Measurements from ENCODE around the gene TBC1D25. TPM values are rescaled to one million over a fixed set of nuclear protein-coding genes. Genes with fewer than 3 reads are reported as not detected.
"Not testable (repeated sequence)": the region's sequence is repeated elsewhere in the genome, so short reads cannot be mapped to it uniquely, and the experiment has no call there.

Gene TBC1D25
- polyA plus RNA-seq, 1 donor = 8.0 TPM

DNA sequence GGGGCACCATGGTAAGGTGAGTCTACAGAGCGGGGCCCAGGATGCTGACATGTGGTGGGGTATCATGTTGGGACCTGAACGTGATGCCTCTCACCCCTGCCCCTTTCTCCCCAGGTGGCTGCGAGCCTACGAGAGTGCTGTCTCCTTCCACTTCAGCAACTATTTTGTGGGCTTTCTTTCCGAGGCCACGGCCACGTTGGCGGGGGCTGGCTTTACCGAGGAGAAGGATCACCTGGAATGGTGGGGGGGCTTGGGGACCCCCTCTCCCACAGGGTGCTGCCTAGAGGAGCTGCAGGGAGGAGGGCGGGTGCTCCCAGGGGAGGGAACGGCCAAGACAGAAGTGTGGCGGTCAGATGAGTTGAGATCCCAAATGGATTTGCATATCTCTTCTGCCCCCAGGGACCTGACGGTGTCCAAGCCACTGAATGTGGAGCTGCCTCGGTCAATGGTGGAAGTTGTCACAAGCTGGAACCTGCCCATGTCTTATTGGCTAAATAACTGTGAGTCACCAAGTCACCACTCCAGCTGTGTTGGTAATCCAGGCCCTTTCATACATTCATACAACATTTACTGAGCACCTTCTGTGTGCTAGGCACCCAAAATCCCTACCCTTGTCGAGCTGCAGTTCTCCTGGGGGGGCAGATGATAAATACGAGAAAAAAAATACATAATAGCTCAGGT is 25.2 kb upstream of the TBC1D25 start:
- Histone ChIP-seq H3K27ac (ENCODE audit: low read length) (no peak overlapping the region), H3K36me3 (ENCODE audit: control insufficient read depth, insufficient read depth, low read length) (peaks cover 10% of the 10 kb centered on the region), H3K27me3 (ENCODE audit: control insufficient read depth, insufficient read depth, low read length) (no peaks in the 10 kb centered on the region), H3K4me1 (ENCODE audit: control insufficient read depth, insufficient read depth, low read length) (no peaks in the 10 kb centered on the region), H3K9me3 (ENCODE audit: control insufficient read depth, low read depth, low read length) (no peaks in the 10 kb centered on the region), H3K4me3 (ENCODE audit: low read length) (no peak overlapping the region)
- no peak for DNase-seq
- WGBS (ENCODE audit: insufficient coverage, low lambda C conversion rate) = no CpG with 5 or more reads among the region's 16 CpGs

DNA sequence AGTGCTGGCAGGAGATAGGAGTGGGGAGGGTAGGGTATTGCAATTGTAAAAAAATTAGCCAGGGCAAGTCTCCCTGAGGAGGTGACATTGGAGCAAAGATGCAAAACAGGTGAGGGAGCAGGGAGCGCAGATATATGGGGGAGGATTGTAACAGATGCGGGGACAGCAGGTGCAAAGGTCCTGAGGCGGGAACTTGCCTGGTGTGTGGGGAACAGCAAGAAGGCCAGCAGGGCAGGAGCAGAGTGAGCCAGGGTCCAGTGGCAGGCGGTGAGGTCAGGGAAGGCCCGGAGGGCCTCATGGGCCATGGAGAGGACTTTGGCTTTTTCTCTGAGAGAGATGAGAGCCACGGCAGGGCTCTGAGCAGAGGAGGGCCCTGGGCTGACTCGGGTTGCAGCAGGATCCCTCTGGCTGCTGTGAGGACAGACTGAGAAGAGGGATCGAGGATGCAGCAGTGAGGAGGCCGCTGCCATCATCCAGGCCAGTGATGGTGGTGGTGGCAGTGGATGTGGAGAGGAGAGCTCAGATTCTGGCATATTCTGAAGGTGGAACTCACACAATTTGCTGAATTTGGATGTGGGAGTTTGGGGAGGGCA is 24.6 kb upstream of the TBC1D25 start:
- no peak overlapping the region for H3K27ac ChIP-seq (ENCODE audit: low read length)
- peaks cover 10% of the 10 kb centered on the region for H3K36me3 ChIP-seq (ENCODE audit: control insufficient read depth, insufficient read depth, low read length)
- WGBS (ENCODE audit: insufficient coverage, low lambda C conversion rate) = no CpG with 5 or more reads among the region's 9 CpGs
- H3K4me1 ChIP-seq (ENCODE audit: control insufficient read depth, insufficient read depth, low read length) = no peaks in the 10 kb centered on the region
- H3K9me3 ChIP-seq (ENCODE audit: control insufficient read depth, low read depth, low read length) = no peaks in the 10 kb centered on the region
- H3K4me3 ChIP-seq (ENCODE audit: low read length) = no peak overlapping the region
- DNase-seq = no peak
- H3K27me3 ChIP-seq (ENCODE audit: control insufficient read depth, insufficient read depth, low read length) = no peaks in the 10 kb centered on the region

DNA sequence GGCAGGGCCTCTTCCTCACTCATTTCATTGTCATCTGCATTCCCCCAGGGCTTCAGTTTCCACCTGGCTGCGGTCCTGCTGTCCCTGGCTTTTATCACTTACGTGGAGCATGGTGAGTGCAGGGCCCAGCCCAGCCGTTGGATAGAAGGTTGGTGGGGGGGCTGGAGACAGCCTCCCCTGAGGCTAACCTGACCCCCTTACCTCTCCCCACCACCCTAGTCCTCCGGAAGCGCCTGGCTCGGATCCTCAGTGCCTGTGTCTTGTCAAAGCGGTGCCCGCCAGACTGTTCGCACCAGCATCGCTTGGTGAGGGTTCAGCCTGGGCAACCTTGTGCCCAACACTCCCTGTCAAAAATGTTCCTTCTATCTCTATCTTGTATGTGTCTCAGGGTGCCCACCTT is 23.7 kb upstream of the TBC1D25 start:
- no peaks in the 10 kb centered on the region for H3K9me3 ChIP-seq (ENCODE audit: control insufficient read depth, low read depth, low read length)
- no peak overlapping the region for H3K27ac ChIP-seq (ENCODE audit: low read length)
- H3K4me3 ChIP-seq (ENCODE audit: low read length) = no peak overlapping the region
- WGBS (ENCODE audit: insufficient coverage, low lambda C conversion rate) = no CpG with 5 or more reads among the region's 10 CpGs
- DNase-seq = no peak
- H3K36me3 ChIP-seq (ENCODE audit: control insufficient read depth, insufficient read depth, low read length) = peaks cover 10% of the 10 kb centered on the region
- no peaks in the 10 kb centered on the region for H3K4me1 ChIP-seq (ENCODE audit: control insufficient read depth, insufficient read depth, low read length)
- H3K27me3 ChIP-seq (ENCODE audit: control insufficient read depth, insufficient read depth, low read length) = no peaks in the 10 kb centered on the region

DNA sequence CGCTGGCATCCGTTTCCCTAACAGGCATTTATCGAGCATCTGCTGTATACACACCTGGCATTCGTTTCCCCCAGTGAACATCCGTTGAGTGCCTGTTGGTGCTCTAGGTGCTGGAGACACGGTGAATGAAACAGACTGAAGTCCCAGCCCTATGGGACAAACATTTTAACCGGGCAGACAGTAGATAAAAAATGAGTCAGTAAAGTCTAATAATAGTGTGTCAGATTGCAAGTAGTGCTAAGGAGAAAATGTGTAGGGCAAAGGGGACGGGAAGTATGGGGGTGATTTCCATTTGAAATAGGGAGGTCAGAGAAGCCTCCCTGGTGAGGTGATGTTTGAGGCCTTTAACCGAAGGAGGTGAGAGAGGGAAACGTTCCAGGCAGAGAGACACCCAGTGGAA is 23.2 kb upstream of the TBC1D25 start:
- Histone ChIP-seq H3K4me1 (ENCODE audit: control insufficient read depth, insufficient read depth, low read length) (peaks cover 2% of the 10 kb centered on the region), H3K27me3 (ENCODE audit: control insufficient read depth, insufficient read depth, low read length) (no peaks in the 10 kb centered on the region), H3K27ac (ENCODE audit: low read length) (no peak overlapping the region), H3K4me3 (ENCODE audit: low read length) (no peak overlapping the region), H3K36me3 (ENCODE audit: control insufficient read depth, insufficient read depth, low read length) (peaks cover 10% of the 10 kb centered on the region), H3K9me3 (ENCODE audit: control insufficient read depth, low read depth, low read length) (no peaks in the 10 kb centered on the region)
- WGBS (ENCODE audit: insufficient coverage, low lambda C conversion rate) = no CpG with 5 or more reads among the region's 10 CpGs
- DNase-seq = no peak

DNA sequence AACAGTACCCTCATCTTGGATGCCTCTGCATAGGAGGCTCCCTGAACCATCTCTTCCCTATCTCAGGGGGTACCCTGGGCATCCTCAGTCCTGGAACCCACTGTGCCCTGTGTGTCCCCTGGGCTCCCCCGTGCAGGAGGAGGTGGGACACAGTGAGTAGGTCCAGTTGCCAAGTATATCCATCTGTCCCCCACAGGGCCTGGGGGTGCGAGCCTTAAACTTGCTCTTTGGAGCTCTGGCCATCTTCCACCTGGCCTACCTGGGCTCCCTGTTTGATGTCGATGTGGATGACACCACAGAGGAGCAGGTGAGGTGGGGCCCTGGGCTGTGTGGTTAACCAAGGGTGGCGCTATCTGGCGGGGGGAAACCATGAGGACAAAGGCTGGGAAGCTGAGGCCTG is 22.5 kb upstream of the TBC1D25 start:
- Histone ChIP-seq H3K27me3 (ENCODE audit: control insufficient read depth, insufficient read depth, low read length) (no peaks in the 10 kb centered on the region), H3K4me3 (ENCODE audit: low read length) (no peak overlapping the region), H3K4me1 (ENCODE audit: control insufficient read depth, insufficient read depth, low read length) (peaks cover 2% of the 10 kb centered on the region), H3K27ac (ENCODE audit: low read length) (no peak overlapping the region), H3K9me3 (ENCODE audit: control insufficient read depth, low read depth, low read length) (no peaks in the 10 kb centered on the region), H3K36me3 (ENCODE audit: control insufficient read depth, insufficient read depth, low read length) (peaks cover 10% of the 10 kb centered on the region)
- DNase-seq = no peak
- no CpG with 5 or more reads among the region's 5 CpGs for WGBS (ENCODE audit: insufficient coverage, low lambda C conversion rate)

DNA sequence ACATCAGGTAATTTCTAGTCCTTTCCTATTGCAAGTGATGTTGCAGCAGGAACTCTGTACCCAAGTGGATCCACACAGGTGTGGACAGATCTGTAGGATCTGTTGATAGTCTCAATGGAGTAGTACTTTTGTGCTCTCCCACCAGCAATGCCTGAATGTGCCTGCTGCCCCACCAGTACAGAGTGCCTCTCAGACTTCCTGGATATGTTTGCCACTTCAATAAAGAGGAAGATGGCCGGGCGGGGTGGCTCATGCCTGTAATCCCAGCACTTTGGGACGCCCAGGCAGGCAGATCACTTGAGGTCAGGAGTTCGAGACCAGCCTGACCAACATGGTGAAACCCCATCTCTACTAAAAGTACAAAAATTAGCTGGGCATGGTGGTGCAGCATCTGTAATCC is 20.0 kb upstream of the TBC1D25 start:
- no CpG with 5 or more reads among the region's 4 CpGs for whole genome bisulfite sequencing (ENCODE audit: insufficient coverage, low lambda C conversion rate)
- not testable (repeated sequence) for H3K4me1 ChIP-seq (ENCODE audit: control insufficient read depth, insufficient read depth, low read length); H3K4me3 ChIP-seq (ENCODE audit: low read length); H3K27ac ChIP-seq (ENCODE audit: low read length); H3K27me3 ChIP-seq (ENCODE audit: control insufficient read depth, insufficient read depth, low read length); DNase-seq; H3K9me3 ChIP-seq (ENCODE audit: control insufficient read depth, low read depth, low read length); H3K36me3 ChIP-seq (ENCODE audit: control insufficient read depth, insufficient read depth, low read length)

DNA sequence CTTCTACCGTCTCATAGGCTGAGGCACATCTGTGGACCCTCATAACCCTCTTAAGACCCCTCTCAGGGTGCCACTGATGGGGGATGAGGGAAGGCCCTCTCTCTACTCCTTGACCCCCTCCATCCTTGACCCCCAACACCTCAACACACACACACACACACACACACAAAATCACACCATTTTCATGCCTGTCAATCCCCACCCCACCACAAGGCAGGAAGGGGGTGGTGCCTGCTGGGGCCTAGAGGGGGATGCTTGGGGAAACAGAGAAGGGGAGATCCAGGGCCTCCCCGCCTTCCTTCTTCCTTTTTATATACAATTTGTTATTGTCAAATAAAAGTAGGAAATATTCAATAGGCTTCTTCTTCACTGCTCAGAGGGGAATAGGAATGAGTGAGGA is 19.1 kb upstream of the TBC1D25 start:
- no peak overlapping the region for H3K4me3 ChIP-seq (ENCODE audit: low read length)
- no peak overlapping the region for H3K27ac ChIP-seq (ENCODE audit: low read length)
- peaks cover 2% of the 10 kb centered on the region for H3K4me1 ChIP-seq (ENCODE audit: control insufficient read depth, insufficient read depth, low read length)
- H3K27me3 ChIP-seq (ENCODE audit: control insufficient read depth, insufficient read depth, low read length) = no peaks in the 10 kb centered on the region
- H3K9me3 ChIP-seq (ENCODE audit: control insufficient read depth, low read depth, low read length) = no peaks in the 10 kb centered on the region
- DNase-seq = no peak
- no CpG with 5 or more reads among the region's 2 CpGs for WGBS (ENCODE audit: insufficient coverage, low lambda C conversion rate)
- peaks cover 9% of the 10 kb centered on the region for H3K36me3 ChIP-seq (ENCODE audit: control insufficient read depth, insufficient read depth, low read length)

DNA sequence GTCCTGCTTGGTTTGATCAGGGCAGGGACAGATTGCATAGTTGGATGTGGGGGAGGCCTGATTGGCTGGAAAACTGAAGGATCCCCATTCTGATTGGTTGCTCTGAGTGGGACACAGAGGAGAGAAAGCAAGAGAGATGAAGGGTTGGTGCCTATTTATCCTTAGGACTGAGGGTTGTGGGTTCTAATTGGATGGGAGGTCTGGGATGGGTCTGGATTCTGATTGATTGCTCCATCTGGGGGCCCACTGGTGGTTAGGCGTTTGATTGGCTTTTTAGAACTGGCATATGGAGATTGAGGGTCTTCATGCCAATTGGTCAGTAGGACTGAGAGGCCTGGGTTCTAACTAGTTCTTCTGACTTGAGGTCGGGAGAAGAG is 18.6 kb upstream of the TBC1D25 start:
- H3K27ac ChIP-seq (ENCODE audit: low read length) = no peak overlapping the region
- no CpG with 5 or more reads among the region's 2 CpGs for WGBS (ENCODE audit: insufficient coverage, low lambda C conversion rate)
- H3K36me3 ChIP-seq (ENCODE audit: control insufficient read depth, insufficient read depth, low read length) = peaks cover 8% of the 10 kb centered on the region
- DNase-seq = peak in 1 of 2 donors; percentile 6
- peak overlapping the region; percentile 74 for H3K4me3 ChIP-seq (ENCODE audit: low read length)
- peaks cover 2% of the 10 kb centered on the region for H3K4me1 ChIP-seq (ENCODE audit: control insufficient read depth, insufficient read depth, low read length)
- no peaks in the 10 kb centered on the region for H3K9me3 ChIP-seq (ENCODE audit: control insufficient read depth, low read depth, low read length)
- H3K27me3 ChIP-seq (ENCODE audit: control insufficient read depth, insufficient read depth, low read length) = no peaks in the 10 kb centered on the region

DNA sequence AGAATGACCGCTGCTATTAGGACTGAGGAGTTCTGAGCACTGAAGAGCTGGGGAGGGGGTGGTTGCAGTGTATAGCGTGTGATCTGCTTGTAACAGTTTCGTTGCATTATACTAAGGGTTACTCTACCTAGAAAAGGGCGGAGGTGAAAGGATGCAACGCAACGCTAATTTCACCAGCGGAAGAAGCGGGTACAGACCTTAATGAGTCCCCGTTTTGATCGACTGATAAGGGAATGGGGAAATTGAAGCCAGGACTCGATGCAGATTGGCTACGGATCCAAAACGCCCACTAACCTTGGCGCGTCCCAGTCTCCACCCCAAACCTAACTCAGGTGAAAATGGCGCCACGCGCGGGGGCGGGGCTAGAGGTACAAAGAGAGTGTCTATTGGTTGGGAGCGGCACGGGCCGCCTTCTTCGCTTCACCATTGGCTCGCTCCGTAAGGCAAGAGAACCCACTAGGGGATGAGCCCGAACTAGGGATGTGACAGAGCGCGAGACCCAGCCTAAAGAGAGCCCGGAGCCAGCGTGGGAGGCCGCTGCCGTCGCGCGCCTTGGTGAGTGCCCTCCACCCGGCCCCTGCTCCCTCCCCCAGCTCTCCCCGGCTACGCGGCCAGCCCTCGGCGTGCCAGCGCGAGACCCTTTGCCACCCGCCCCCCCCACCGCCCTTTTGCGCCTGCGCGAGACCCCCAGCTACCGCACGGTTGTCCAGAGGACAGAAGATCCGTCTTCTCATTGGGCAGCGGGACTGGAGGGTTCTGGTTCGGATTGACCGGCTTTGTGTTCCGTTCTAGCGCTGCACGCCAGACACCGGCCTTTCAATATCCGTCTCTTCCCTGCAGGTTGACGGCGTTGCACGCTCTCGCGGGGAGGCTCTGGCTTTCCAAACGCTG is 17.9 kb upstream of the TBC1D25 start, which contains the start of gene EBP:
TSS of gene EBP (plus strand) at position 456 of the 891 bp plus-strand sequence. CDS start 1,964 bp downstream, outside the sequence.
- Histone ChIP-seq H3K27ac (ENCODE audit: low read length) (peak within 1 kb of the TSS; percentile 87), H3K36me3 (ENCODE audit: control insufficient read depth, insufficient read depth, low read length) (peaks cover 10% of the 10 kb centered on the region), H3K9me3 (ENCODE audit: control insufficient read depth, low read depth, low read length) (no peaks in the 10 kb centered on the region), H3K4me1 (ENCODE audit: control insufficient read depth, insufficient read depth, low read length) (peaks cover 2% of the 10 kb centered on the region), H3K4me3 (ENCODE audit: low read length) (peak within 1 kb of the TSS; percentile 74), H3K27me3 (ENCODE audit: control insufficient read depth, insufficient read depth, low read length) (no peaks in the 10 kb centered on the region)
- peak; percentile 87 to 91 for DNase-seq
- no CpG with 5 or more reads among the region's 66 CpGs for WGBS (ENCODE audit: insufficient coverage, low lambda C conversion rate)

DNA sequence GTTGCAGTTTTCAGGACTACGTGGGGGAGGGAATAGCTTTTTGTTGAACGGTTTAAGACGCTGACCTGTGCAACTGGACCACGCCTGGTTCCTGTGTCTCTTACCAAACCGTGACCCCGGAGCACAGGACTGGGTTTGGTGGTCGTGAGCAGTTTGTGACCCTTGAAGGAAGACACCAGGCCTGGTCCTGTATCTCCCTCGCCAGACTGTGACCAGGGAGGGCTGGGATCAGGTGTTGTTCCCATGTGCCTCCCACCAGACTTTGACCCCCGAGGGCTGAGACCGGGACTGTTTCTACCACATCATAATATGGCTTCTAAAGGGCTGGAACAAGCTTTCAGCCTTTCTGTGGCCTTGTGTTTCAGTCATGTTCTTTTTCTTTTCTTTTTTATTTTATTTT is 17.2 kb upstream of the TBC1D25 start:
- no peaks in the 10 kb centered on the region for H3K9me3 ChIP-seq (ENCODE audit: control insufficient read depth, low read depth, low read length)
- no peaks in the 10 kb centered on the region for H3K27me3 ChIP-seq (ENCODE audit: control insufficient read depth, insufficient read depth, low read length)
- peak overlapping the region; percentile 87 for H3K27ac ChIP-seq (ENCODE audit: low read length)
- H3K36me3 ChIP-seq (ENCODE audit: control insufficient read depth, insufficient read depth, low read length) = peaks cover 17% of the 10 kb centered on the region
- DNase-seq = peak; percentile 67 to 80
- H3K4me3 ChIP-seq (ENCODE audit: low read length) = peak overlapping the region; percentile 74
- WGBS (ENCODE audit: insufficient coverage, low lambda C conversion rate) = no CpG with 5 or more reads among the region's 10 CpGs
- H3K4me1 ChIP-seq (ENCODE audit: control insufficient read depth, insufficient read depth, low read length) = peaks cover 2% of the 10 kb centered on the region
